Measurements from ENCODE around the gene GLS. TPM values are rescaled to one million over a fixed set of nuclear protein-coding genes. Genes with fewer than 3 reads are reported as not detected.
A peak's percentile ranks its signal among the peaks of the same experiment; 100 is the strongest.

Gene GLS
- total RNA-seq, 1 experiment from 2014 or later: 97.4 TPM

DNA sequence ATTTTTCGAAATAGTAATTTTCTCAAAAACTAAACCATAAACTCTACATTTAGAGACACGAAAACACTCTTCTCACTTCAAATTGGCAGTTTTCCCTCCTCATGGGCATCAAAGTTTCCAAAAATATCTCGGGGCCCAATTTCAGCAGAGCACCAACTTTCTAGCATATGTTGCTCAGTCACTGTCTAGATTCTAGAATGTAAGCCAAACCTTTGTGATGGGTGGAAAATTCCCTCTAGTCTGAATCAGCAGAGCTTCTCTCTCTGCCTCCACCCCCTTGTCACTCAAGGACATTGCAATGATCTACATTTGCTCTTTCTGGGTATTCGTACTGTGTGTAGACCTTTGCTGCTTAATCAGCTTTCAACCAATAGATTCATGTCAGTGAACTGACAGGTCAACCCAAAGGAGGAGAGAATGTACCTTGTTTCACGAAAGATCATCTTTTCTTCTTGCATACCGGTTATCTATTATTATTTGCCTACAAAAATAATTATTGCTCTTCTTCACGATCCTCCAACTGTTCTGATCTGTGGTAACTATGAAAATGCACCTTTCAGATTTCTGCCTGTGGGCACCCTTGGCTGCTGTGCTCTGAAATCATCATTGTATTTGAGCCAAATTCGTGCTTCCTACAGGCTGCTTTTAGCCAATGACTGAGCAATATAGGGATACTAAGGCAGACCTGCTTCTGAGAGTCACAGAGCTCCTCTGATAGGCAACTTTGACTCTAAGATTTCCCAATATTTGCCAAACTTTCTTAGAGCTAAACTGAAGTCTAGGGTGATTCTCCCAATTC is 38.7 kb upstream of the GLS start:
- CTCF ChIA-PET: interaction anchor here (2.8 kb wide), 1 partner anchor 9 kb away, joined by 10 read pairs; no protein-coding TSS in a partner anchor

DNA sequence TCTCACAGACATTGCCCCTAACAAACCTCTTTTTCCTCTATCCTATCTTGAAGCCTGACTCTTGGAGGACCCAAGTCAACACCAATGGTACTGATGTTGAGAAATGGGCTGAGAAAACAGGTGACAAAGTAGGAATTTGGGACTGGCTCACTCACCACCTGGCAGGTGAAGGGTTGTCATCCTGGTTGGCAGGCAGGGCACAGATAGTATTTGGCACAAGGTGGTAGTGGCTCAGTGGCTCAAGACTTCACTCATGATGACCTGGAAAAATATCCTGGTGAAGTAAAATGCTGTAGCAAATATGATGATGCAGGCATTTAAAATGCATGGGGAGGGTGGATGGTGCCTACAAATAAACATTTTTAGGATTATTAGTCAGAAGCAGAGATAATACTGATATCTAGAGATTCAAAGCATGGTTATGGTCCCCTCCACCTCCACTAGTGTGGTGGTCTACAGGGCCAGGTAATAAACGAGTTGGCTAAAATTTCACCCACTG is 38.0 kb upstream of the GLS start:
- DNase-seq (ENCODE audit: low read depth, low spot score): no peak
- no peak overlapping the region for H3K9ac ChIP-seq (ENCODE audit: low read length)
- H3K9me2 ChIP-seq (ENCODE audit: insufficient read depth): no peaks in the 10 kb centered on the region
- H3K4me1 ChIP-seq (ENCODE audit: control insufficient read depth in 1 of 2, insufficient read depth in 2 of 2, low read length in 2 of 2): peaks cover 37 to 87% of the 10 kb centered on the region in 2 experiments
- no peaks in the 10 kb centered on the region for H4K20me1 ChIP-seq (ENCODE audit: insufficient read depth)
- no peaks in the 10 kb centered on the region for H3K27me3 ChIP-seq (ENCODE audit: insufficient read depth, low read length)
- H3K27ac ChIP-seq (ENCODE audit: low read depth, low read length): no peak overlapping the region
- ChIA-PET POLR2A (no interaction called here), RAD21 (ENCODE audit: low non-redundant PET in 1 of 2, low total read pairs in 2 of 2, uncharacterized antibody in 2 of 2, unreplicated experiment in 2 of 2) (no interaction called here), CTCF (no interaction called here)
- H3K4me2 ChIP-seq (ENCODE audit: low read length): no peak overlapping the region
- H3K36me3 ChIP-seq (ENCODE audit: control insufficient read depth in 1 of 2, insufficient read depth in 2 of 2, low read length in 2 of 2): no peaks in the 10 kb centered on the region
- no peak overlapping the region for H3K4me3 ChIP-seq (replicated peaks in 1 of 2; ENCODE audit: low read depth in 1 of 2, low read length in 2 of 2)
- no peaks in the 10 kb centered on the region for H3K79me2 ChIP-seq (ENCODE audit: insufficient read depth, low read length)
- no peak for ATAC-seq
- H2AFZ ChIP-seq (ENCODE audit: low read depth, low read length, poor library complexity, severe bottlenecking): no peak overlapping the region
- BruUV-seq (replicated peaks): no TSS peak
- intact Hi-C loops (cut with micrococcal nuclease): loop anchor here (5.0 kb wide), 2 partner anchors 40 to 310 kb away; partner anchors contain the start of genes GLS and NEMP2
- no peaks in the 10 kb centered on the region for H3K9me3 ChIP-seq (ENCODE audit: control insufficient read depth in 1 of 2, insufficient read depth in 1 of 2, low read depth in 1 of 2, low read length in 2 of 2)
- no peak for TF ChIP-seq EGR1 (IDR thresholded peaks at IDR 0.05; ENCODE audit: low read depth)
- TF ChIP-seq EZH2phosphoT487 (IDR thresholded peaks at IDR 0.05; ENCODE audit: borderline replicate concordance): no peak
- TF ChIP-seq FOSL1 (IDR thresholded peaks at IDR 0.05; ENCODE audit: low read depth): no peak
- no peak for TF ChIP-seq EZH2 (IDR thresholded peaks at IDR 0.05)
- no peak for TF ChIP-seq SIN3A (IDR thresholded peaks at IDR 0.05; ENCODE audit: low read depth)
- no peak for TF ChIP-seq TCF7L2 (IDR thresholded peaks at IDR 0.05; ENCODE audit: borderline replicate concordance, extremely low read depth, insufficient read depth, insufficient read length)
- TF ChIP-seq RAD21 (IDR thresholded peaks at IDR 0.05; ENCODE audit: low read depth): no peak
- no peak for TF ChIP-seq SRF (IDR thresholded peaks at IDR 0.05; ENCODE audit: low read depth)
- no peak for TF ChIP-seq CEBPB (IDR thresholded peaks at IDR 0.05; ENCODE audit: low read depth)
- TF ChIP-seq, protein P1, sequence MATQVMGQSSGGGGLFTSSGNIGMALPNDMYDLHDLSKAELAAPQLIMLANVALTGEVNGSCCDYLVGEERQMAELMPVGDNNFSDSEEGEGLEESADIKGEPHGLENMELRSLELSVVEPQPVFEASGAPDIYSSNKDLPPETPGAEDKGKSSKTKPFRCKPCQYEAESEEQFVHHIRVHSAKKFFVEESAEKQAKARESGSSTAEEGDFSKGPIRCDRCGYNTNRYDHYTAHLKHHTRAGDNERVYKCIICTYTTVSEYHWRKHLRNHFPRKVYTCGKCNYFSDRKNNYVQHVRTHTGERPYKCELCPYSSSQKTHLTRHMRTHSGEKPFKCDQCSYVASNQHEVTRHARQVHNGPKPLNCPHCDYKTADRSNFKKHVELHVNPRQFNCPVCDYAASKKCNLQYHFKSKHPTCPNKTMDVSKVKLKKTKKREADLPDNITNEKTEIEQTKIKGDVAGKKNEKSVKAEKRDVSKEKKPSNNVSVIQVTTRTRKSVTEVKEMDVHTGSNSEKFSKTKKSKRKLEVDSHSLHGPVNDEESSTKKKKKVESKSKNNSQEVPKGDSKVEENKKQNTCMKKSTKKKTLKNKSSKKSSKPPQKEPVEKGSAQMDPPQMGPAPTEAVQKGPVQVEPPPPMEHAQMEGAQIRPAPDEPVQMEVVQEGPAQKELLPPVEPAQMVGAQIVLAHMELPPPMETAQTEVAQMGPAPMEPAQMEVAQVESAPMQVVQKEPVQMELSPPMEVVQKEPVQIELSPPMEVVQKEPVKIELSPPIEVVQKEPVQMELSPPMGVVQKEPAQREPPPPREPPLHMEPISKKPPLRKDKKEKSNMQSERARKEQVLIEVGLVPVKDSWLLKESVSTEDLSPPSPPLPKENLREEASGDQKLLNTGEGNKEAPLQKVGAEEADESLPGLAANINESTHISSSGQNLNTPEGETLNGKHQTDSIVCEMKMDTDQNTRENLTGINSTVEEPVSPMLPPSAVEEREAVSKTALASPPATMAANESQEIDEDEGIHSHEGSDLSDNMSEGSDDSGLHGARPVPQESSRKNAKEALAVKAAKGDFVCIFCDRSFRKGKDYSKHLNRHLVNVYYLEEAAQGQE (IDR thresholded peaks at IDR 0.05; ENCODE audit: low read depth): no peak
- TF ChIP-seq, protein P2, sequence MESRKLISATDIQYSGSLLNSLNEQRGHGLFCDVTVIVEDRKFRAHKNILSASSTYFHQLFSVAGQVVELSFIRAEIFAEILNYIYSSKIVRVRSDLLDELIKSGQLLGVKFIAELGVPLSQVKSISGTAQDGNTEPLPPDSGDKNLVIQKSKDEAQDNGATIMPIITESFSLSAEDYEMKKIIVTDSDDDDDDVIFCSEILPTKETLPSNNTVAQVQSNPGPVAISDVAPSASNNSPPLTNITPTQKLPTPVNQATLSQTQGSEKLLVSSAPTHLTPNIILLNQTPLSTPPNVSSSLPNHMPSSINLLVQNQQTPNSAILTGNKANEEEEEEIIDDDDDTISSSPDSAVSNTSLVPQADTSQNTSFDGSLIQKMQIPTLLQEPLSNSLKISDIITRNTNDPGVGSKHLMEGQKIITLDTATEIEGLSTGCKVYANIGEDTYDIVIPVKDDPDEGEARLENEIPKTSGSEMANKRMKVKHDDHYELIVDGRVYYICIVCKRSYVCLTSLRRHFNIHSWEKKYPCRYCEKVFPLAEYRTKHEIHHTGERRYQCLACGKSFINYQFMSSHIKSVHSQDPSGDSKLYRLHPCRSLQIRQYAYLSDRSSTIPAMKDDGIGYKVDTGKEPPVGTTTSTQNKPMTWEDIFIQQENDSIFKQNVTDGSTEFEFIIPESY (IDR thresholded peaks at IDR 0.05; ENCODE audit: extremely low read depth, insufficient replicate concordance, low read length): no peak
- TF ChIP-seq SP1 (IDR thresholded peaks at IDR 0.05; ENCODE audit: low read depth): no peak

More for the DNA sequence above, 38.7 kb upstream of the GLS start:
- Histone ChIP-seq H2AFZ (ENCODE audit: low read depth, low read length, poor library complexity, severe bottlenecking) (no peak overlapping the region), H3K36me3 (ENCODE audit: control insufficient read depth in 1 of 2, insufficient read depth in 2 of 2, low read length in 2 of 2) (no peaks in the 10 kb centered on the region), H3K27ac (ENCODE audit: low read depth, low read length) (no peak overlapping the region), H3K4me1 (ENCODE audit: control insufficient read depth in 1 of 2, insufficient read depth in 2 of 2, low read length in 2 of 2) (peaks cover 44 to 92% of the 10 kb centered on the region in 2 experiments), H3K79me2 (ENCODE audit: insufficient read depth, low read length) (no peaks in the 10 kb centered on the region), H3K27me3 (ENCODE audit: insufficient read depth, low read length) (no peaks in the 10 kb centered on the region), H3K9me3 (ENCODE audit: control insufficient read depth in 1 of 2, insufficient read depth in 1 of 2, low read depth in 1 of 2, low read length in 2 of 2) (no peaks in the 10 kb centered on the region), H3K9ac (ENCODE audit: low read length) (no peak overlapping the region), H3K9me2 (ENCODE audit: insufficient read depth) (no peaks in the 10 kb centered on the region), H4K20me1 (ENCODE audit: insufficient read depth) (no peaks in the 10 kb centered on the region), H3K4me2 (ENCODE audit: low read length) (no peak overlapping the region; the same call in 1 of the 2 replicates), H3K4me3 (replicated peaks in 1 of 2; ENCODE audit: low read depth in 1 of 2, low read length in 2 of 2) (no peak overlapping the region)
- TF ChIP-seq, protein P3, sequence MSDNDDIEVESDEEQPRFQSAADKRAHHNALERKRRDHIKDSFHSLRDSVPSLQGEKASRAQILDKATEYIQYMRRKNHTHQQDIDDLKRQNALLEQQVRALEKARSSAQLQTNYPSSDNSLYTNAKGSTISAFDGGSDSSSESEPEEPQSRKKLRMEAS (IDR thresholded peaks at IDR 0.05): no peak
- 0 out of 2 replicates have a peak, but pooled peaks have one; percentile 10 for TF ChIP-seq SP1 (IDR thresholded peaks at IDR 0.05; ENCODE audit: low read depth)
- intact Hi-C loops (cut with micrococcal nuclease): loop anchor here (5.0 kb wide), 2 partner anchors 40 to 310 kb away; partner anchors contain the start of genes GLS and NEMP2
- DNase-seq (ENCODE audit: low read depth, low spot score) (no peak), ATAC-seq (no peak)
- ChIA-PET RAD21 (ENCODE audit: low non-redundant PET in 1 of 2, low total read pairs in 2 of 2, uncharacterized antibody in 2 of 2, unreplicated experiment in 2 of 2) (no interaction called here), POLR2A (no interaction called here)
- BruUV-seq (replicated peaks): no TSS peak

Data from HCT116 (cell line).